K562 (cell line): ENCODE data around the gene WDCP. TPM values are rescaled to one million over a fixed set of nuclear protein-coding genes. Genes with fewer than 3 reads are reported as not detected.

Experiments used
- CCAR2 ChIP-seq: fragments of 200-400 bp; formaldehyde crosslinking; IDR thresholded peaks from 2 replicates; pipeline ENCODE4 v1.6.1; 2017; ENCODE audit warnings: mild to moderate bottlenecking, low read depth, low read length
- ELF4 ChIP-seq: fragments of 450-650 bp; formaldehyde crosslinking; IDR thresholded peaks from 2 replicates; pipeline ENCODE4 v1.4.0; 2022; ENCODE audit warnings: missing genetic modification characterization
- ETS2 ChIP-seq: IDR thresholded peaks from 2 replicates; pipeline ENCODE4 v1.6.1; 2016; ENCODE audit warnings: borderline replicate concordance, missing genetic modification characterization, mild to moderate bottlenecking, moderate library complexity, missing compliant biosample characterization; ENCODE audit not compliant: poor library complexity, severe bottlenecking
- FOXJ3 ChIP-seq: sonication (generic); formaldehyde crosslinking; IDR thresholded peaks from 2 replicates; pipeline ENCODE4 v1.4.0; 2020; ENCODE audit warnings: mild to moderate bottlenecking, missing genetic modification reagents
- HMBOX1 ChIP-seq: sonication (generic); IDR thresholded peaks from 2 replicates; pipeline ENCODE4 v1.6.1; 2016
- IRF2 ChIP-seq: sonication (generic); formaldehyde crosslinking; IDR thresholded peaks from 2 replicates; pipeline ENCODE4 v1.8.1; 2022; ENCODE audit warnings: mild to moderate bottlenecking, missing genetic modification reagents
- PHF21A ChIP-seq: fragments of 450-650 bp; IDR thresholded peaks from 2 replicates; pipeline ENCODE4 v1.6.1; 2017; ENCODE audit warnings: low read depth, borderline replicate concordance
- PURB ChIP-seq: sonication (generic); formaldehyde crosslinking; IDR thresholded peaks from 2 replicates; pipeline ENCODE4 v1.9.0; 2021; ENCODE audit warnings: low read depth, mild to moderate bottlenecking, missing genetic modification reagents
- RBBP5 ChIP-seq: fragments of 200-600 bp; sonication (generic); IDR thresholded peaks from 2 replicates; pipeline ENCODE4 v1.6.1; 2012; ENCODE audit warnings: borderline replicate concordance, mild to moderate bottlenecking, low read length, control low read depth, inconsistent platforms; ENCODE audit not compliant: insufficient read depth, poor library complexity, severe bottlenecking
- RFX7 ChIP-seq: fragments of 250-450 bp; sonication (Bioruptor Pico); IDR thresholded peaks from 2 replicates; pipeline ENCODE4 v1.5.1; 2021; ENCODE audit warnings: mild to moderate bottlenecking
- SIN3B ChIP-seq: fragments of 450-650 bp; IDR thresholded peaks from 2 replicates; pipeline ENCODE4 v1.6.1; 2017; ENCODE audit warnings: low read depth, mild to moderate bottlenecking, moderate library complexity
- STAT5B ChIP-seq: fragments of 250-450 bp; sonication (Bioruptor Pico); IDR thresholded peaks from 2 replicates; pipeline ENCODE4 v1.8.0; 2021; ENCODE audit warnings: mild to moderate bottlenecking, inconsistent platforms
- TGIF2 ChIP-seq: sonication (generic); formaldehyde crosslinking; IDR thresholded peaks from 2 replicates; pipeline ENCODE4 v1.8.1; 2022; ENCODE audit warnings: mild to moderate bottlenecking, missing genetic modification reagents, moderate library complexity
- ZBTB43 ChIP-seq: sonication (generic); formaldehyde crosslinking; IDR thresholded peaks from 2 replicates; pipeline ENCODE4 v1.8.0; 2023; ENCODE audit warnings: mild to moderate bottlenecking, missing genetic modification reagents
- ZNF146 ChIP-seq: IDR thresholded peaks from one replicate; pipeline ENCODE4 v1.6.1; 2018; ENCODE audit warnings: missing compliant biosample characterization; ENCODE audit not compliant: unreplicated experiment
- ZNF197 ChIP-seq: fragments of 200-800 bp; sonication (Bioruptor generic); IDR thresholded peaks from 2 replicates; pipeline ENCODE4 v1.6.1; 2016; ENCODE audit warnings: low read depth, missing genetic modification characterization, missing compliant biosample characterization
- ZNF561 ChIP-seq: fragments of 450-650 bp; formaldehyde crosslinking; conservative IDR thresholded peaks from 2 replicates; pipeline ENCODE4 v1.4.0; 2020; ENCODE audit warnings: mild to moderate bottlenecking, moderate library complexity
- ZNF699 ChIP-seq: fragments of 250-450 bp; sonication (Bioruptor Pico); IDR thresholded peaks from 2 replicates; pipeline ENCODE4 v1.8.0; 2021; ENCODE audit warnings: mild to moderate bottlenecking, moderate library complexity; ENCODE audit not compliant: insufficient replicate concordance
- ZNF780A ChIP-seq: fragments of 250-450 bp; sonication (Bioruptor Pico); IDR thresholded peaks from 2 replicates; pipeline ENCODE4 v1.5.0; 2021; ENCODE audit warnings: mild to moderate bottlenecking
- ZNF79 ChIP-seq: fragments of 250-450 bp; sonication (Bioruptor Pico); IDR thresholded peaks from 2 replicates; pipeline ENCODE4 v1.4.0; 2020; ENCODE audit warnings: low read depth, mild to moderate bottlenecking, moderate library complexity
- polyA plus RNA-seq, 8 experiments: library from polyadenylated mRNA; depleted of rRNA in 4 of 8; stranded (reverse) in 5 of 8; unstranded in 3 of 8; fragments of >200 nt; fragmentation: Nextera tagmentation in 2 of 8; fragmentation: Illumina TruSeq in 1 of 8; extraction: Ambion mirVana in 2 of 8; extraction: Trizol in 1 of 8; gene quantifications; 2 replicates each; pipeline versions ENCODE4 v1.2.1 to v1.2.3, GENCODE V29; 2011 to 2014; ENCODE audit warnings: inconsistent platforms in 1 of 8, missing spikeins in 1 of 8
- total RNA-seq, 7 experiments: library from RNA; depleted of rRNA in 6 of 7; stranded (reverse); fragments of >200 nt in 6 of 7; fragmentation: Illumina TruSeq in 2 of 7; extraction: Trizol in 2 of 7; gene quantifications; 2 replicates each; pipeline versions ENCODE4 v1.2.1 to v1.2.3, GENCODE V29; 2011 to 2021; ENCODE audit warnings: low replicate concordance in 1 of 7
- TF ChIP-seq, protein P1 (sequence below): sonication (generic); formaldehyde crosslinking; IDR thresholded peaks from 2 replicates; pipeline ENCODE4 v1.8.1; 2023; ENCODE audit warnings: missing genetic modification reagents, mild to moderate bottlenecking, borderline replicate concordance

The WDCP gene
- total and polyA plus RNA-seq, 9 of the 15 experiments (the other 6 are each of a cell fraction or from before 2014, with no cell fraction given), result 10.1 to 41.4 (median 21.8) TPM

GRCh38 chr2:24075915-24076848, 29.0 kb upstream of the WDCP start, which contains the start of gene SF3B6 (continued):
- TF ChIP-seq RBBP5 (peak; percentile 99), PHF21A (peak; percentile 43; the same call in 1 of the 2 replicates), PURB (CRISPR knock-in tag) (no peak), SIN3B (peak; percentile 93), IRF2 (CRISPR knock-in tag) (no peak), ZBTB43 (CRISPR knock-in tag) (0 out of 2 replicates have a peak, but pooled peaks have one; percentile 51), CCAR2 (peak; percentile 76; the same call in 1 of the 2 replicates), ZNF197 (CRISPR knock-in tag) (0 out of 2 replicates have a peak, but pooled peaks have one; percentile 23), ZNF146 (CRISPR knock-in tag) (no peak), STAT5B (CRISPR knock-in tag) (no peak), ELF4 (CRISPR knock-in tag) (peak; percentile 88; the same call in 1 of the 2 replicates), ZNF79 (CRISPR knock-in tag) (no peak), ETS2 (tag) (no peak), TGIF2 (CRISPR knock-in tag) (no peak), FOXJ3 (no peak), RFX7 (CRISPR knock-in tag) (no peak), HMBOX1 (no peak), ZNF699 (CRISPR knock-in tag) (no peak), ZNF780A (CRISPR knock-in tag) (no peak), ZNF561 (no peak)
- TF ChIP-seq, protein P1, sequence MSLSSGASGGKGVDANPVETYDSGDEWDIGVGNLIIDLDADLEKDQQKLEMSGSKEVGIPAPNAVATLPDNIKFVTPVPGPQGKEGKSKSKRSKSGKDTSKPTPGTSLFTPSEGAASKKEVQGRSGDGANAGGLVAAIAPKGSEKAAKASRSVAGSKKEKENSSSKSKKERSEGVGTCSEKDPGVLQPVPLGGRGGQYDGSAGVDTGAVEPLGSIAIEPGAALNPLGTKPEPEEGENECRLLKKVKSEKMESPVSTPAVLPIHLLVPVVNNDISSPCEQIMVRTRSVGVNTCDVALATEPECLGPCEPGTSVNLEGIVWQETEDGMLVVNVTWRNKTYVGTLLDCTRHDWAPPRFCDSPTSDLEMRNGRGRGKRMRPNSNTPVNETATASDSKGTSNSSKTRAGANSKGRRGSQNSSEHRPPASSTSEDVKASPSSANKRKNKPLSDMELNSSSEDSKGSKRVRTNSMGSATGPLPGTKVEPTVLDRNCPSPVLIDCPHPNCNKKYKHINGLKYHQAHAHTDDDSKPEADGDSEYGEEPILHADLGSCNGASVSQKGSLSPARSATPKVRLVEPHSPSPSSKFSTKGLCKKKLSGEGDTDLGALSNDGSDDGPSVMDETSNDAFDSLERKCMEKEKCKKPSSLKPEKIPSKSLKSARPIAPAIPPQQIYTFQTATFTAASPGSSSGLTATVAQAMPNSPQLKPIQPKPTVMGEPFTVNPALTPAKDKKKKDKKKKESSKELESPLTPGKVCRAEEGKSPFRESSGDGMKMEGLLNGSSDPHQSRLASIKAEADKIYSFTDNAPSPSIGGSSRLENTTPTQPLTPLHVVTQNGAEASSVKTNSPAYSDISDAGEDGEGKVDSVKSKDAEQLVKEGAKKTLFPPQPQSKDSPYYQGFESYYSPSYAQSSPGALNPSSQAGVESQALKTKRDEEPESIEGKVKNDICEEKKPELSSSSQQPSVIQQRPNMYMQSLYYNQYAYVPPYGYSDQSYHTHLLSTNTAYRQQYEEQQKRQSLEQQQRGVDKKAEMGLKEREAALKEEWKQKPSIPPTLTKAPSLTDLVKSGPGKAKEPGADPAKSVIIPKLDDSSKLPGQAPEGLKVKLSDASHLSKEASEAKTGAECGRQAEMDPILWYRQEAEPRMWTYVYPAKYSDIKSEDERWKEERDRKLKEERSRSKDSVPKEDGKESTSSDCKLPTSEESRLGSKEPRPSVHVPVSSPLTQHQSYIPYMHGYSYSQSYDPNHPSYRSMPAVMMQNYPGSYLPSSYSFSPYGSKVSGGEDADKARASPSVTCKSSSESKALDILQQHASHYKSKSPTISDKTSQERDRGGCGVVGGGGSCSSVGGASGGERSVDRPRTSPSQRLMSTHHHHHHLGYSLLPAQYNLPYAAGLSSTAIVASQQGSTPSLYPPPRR, result no peak
